ENCODE measurements around the gene NPC2. TPM values are rescaled to one million over a fixed set of nuclear protein-coding genes. Genes with fewer than 3 reads are reported as not detected.

The NPC2 gene
- total RNA-seq, 2 experiments from 2014 or later: 25.0 to 35.6 TPM

DNA sequence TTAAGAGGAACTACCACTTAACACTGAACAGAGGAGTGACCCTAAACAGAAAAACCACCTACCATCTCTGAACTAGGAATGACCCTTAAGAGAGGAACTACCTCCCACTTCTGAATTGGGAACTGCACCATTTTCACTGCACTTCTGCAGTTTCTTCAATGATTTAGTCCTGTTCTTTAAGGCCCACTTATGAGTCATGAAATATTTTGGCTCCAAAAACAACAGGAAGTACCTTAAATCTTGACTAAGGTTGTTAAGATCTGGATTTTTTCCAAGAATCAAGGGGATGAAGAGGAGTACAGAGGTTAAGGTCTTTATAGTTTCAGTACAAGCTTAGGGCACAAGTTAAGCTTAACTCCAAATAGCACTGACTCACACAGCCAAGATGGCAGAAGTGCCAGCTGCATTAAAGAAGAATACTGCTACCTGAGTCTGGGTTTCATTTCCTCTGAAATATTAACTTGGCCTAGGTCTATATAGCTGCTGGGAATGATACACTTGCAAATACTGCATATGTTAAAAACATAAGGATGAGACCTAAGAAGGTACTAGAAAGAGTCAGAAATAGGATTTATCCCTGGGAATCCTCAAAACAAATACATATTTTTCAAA is 4.2 kb downstream of the NPC2 start:
- H3K4me1 Mint-ChIP-seq: peaks cover 7% of the 10 kb centered on the region
- H3K27ac Mint-ChIP-seq: no peak overlapping the region
- no peak overlapping the region for H3K4me3 Mint-ChIP-seq
- peaks cover 2% of the 10 kb centered on the region for H3K36me3 Mint-ChIP-seq
- H3K9me3 Mint-ChIP-seq (ENCODE audit: low read depth): no peaks in the 10 kb centered on the region
- DNase-seq: no peak
- no peak for ATAC-seq
- H3K27me3 Mint-ChIP-seq: no peaks in the 10 kb centered on the region
- CTCF ChIA-PET: no interaction called here

DNA sequence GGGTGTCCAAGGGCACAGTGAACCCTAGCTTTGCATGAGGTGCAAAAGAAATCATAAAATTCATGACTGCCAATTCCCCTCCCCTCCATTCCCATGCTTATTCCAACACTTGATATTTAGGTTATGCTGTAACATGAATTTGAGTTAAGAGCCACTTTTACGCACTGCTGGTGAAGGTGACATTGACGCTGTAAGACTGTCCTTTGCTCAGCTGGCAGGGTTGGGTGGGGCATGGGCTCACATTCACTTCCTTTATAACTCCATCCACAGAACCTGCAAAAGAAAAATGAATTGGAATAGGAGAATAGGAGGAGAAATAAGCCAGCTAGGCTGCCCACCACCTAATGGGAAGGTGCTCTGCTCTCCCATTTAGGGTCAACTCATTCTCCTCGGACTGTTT is 6.9 kb downstream of the NPC2 start:
- CTCF ChIA-PET: no interaction called here
- no peaks in the 10 kb centered on the region for H3K27me3 Mint-ChIP-seq
- H3K4me3 Mint-ChIP-seq: no peak overlapping the region
- ATAC-seq (no peak), DNase-seq (no peak)
- peaks cover 7% of the 10 kb centered on the region for H3K4me1 Mint-ChIP-seq
- no peaks in the 10 kb centered on the region for H3K9me3 Mint-ChIP-seq (ENCODE audit: low read depth)
- no peak overlapping the region for H3K27ac Mint-ChIP-seq
- peaks cover 2% of the 10 kb centered on the region for H3K36me3 Mint-ChIP-seq

DNA sequence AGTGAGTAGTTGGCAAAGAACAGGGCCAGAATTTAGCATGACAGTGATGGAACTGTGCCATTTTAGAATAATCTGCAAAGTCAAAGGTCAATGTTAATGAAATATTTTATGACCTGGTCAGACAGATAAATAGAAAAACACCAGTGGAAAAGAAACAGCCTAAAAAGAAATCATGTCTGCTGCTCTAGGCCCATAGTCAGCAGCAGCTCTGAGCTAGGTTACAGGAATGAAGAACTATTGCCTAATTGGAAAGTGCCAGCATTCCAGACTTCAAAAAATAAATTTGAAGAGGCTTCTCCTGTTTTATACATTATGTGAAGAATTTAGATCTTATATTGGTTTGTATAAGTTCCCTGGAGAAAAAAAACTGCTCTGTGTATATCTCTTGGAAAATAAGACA is 9.8 kb downstream of the NPC2 start:
- ATAC-seq (no peak), DNase-seq (no peak)
- Mint-ChIP-seq H3K4me3 (no peak overlapping the region), H3K27ac (no peak overlapping the region), H3K36me3 (peaks cover 2% of the 10 kb centered on the region), H3K9me3 (ENCODE audit: low read depth) (no peaks in the 10 kb centered on the region), H3K27me3 (no peaks in the 10 kb centered on the region), H3K4me1 (no peaks in the 10 kb centered on the region)
- CTCF ChIA-PET: no interaction called here

DNA sequence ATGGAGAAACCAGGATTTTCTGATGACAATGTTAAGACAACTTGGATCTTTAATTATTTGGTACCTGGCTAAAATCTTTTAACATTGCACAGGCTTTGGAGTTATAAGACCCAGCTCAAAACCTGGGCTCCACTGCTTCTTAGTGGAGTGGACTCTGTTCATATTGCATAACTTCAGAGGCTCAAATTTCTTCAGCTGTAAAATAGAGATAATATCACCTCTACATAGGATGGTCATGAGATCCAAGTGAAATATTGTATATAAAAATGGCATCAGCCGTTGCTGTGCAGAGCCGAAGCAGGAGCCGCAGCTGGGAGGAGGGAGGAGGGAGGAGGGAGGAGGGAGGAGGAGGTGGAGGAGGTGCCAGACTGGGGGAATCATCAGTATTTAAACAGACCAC is 10.5 kb downstream of the NPC2 start:
- H3K4me3 Mint-ChIP-seq: no peak overlapping the region
- ATAC-seq: no peak
- peaks cover 2% of the 10 kb centered on the region for H3K36me3 Mint-ChIP-seq
- no peak overlapping the region for H3K27ac Mint-ChIP-seq
- H3K27me3 Mint-ChIP-seq: no peaks in the 10 kb centered on the region
- no peak for DNase-seq
- CTCF ChIA-PET: no interaction called here
- no peaks in the 10 kb centered on the region for H3K9me3 Mint-ChIP-seq (ENCODE audit: low read depth)
- no peaks in the 10 kb centered on the region for H3K4me1 Mint-ChIP-seq

- peaks cover 2% of the 10 kb centered on the region for H3K36me3 Mint-ChIP-seq
- no peak for DNase-seq
- ATAC-seq: no peak
- no peak overlapping the region for H3K27ac Mint-ChIP-seq
- CTCF ChIA-PET: no interaction called here
- no peaks in the 10 kb centered on the region for H3K9me3 Mint-ChIP-seq (ENCODE audit: low read depth)
- H3K4me1 Mint-ChIP-seq: no peaks in the 10 kb centered on the region
- H3K27me3 Mint-ChIP-seq: no peaks in the 10 kb centered on the region
- H3K4me3 Mint-ChIP-seq: no peak overlapping the region
Observed at GRCh38 chr14:74480046-74480445, 13.1 kb downstream of the NPC2 start.

DNA sequence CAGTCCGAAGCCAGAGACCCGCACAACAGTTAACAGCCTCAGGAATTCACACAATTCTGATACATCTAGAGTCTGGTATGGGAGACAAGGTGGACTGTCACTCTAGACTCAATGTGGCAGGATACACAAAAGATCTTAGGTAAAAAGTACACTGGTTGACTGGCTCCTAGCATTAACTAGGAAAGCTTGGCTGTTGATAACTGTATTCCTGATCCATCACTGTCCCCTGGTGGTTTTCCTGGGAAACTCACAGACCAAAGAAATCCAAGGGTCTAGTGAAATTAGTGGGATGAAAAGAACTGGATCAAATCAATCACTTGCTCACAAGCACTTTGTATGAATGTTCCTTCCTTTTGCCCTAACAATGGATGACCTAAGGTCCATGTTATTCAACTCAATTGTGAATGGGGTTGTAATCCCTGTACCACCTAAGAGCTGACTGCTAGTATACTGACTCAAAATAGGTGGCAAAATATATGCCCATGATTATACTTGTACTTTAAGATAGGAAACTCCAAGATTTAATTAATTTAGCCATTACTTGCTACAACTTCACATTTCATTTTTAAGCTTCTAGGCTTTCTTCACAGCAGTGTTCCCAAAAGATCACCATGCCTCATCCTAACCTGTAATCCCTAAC is 14.0 kb downstream of the NPC2 start:
- Mint-ChIP-seq H3K27ac (no peak overlapping the region), H3K27me3 (no peaks in the 10 kb centered on the region), H3K4me3 (no peak overlapping the region), H3K4me1 (no peaks in the 10 kb centered on the region), H3K9me3 (ENCODE audit: low read depth) (no peaks in the 10 kb centered on the region), H3K36me3 (no peaks in the 10 kb centered on the region)
- ATAC-seq: no peak
- CTCF ChIA-PET: interaction anchor here (0.9 to 1.3 kb wide), 3 partner anchors 14 to 121 kb away, joined by 3 to 4 read pairs (median 3); partner anchors contain the start of genes ISCA2 and NPC2
- no peak for DNase-seq

DNA sequence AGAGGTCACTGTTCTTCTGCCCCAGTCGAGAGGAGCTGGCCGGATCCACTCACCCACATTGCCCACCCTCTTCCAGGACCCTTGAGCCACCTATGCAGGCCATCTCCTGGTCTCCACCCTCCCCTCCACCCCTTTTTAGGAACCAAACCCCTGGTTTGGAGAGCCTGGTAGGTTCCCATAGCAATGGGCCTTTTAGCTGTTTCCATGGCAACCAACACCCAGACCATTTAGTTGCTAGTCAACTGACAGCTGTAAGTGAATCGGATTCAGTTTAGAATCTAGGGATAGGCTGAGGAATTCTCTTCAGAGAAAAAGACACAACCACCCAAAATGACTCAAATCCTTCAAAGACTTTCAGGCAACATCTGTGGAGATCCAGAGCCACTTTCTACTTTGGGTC is 16.5 kb downstream of the NPC2 start:
- CTCF ChIA-PET: interaction anchor here (1.4 kb wide), 1 partner anchor 76 kb away, joined by 3 read pairs; no protein-coding TSS in a partner anchor
- Mint-ChIP-seq H3K27me3 (no peaks in the 10 kb centered on the region), H3K4me3 (no peak overlapping the region), H3K36me3 (peaks cover 1% of the 10 kb centered on the region), H3K4me1 (no peaks in the 10 kb centered on the region), H3K9me3 (ENCODE audit: low read depth) (no peaks in the 10 kb centered on the region), H3K27ac (no peak overlapping the region)
- ATAC-seq (no peak), DNase-seq (no peak)

GRCh38 chr14:74476107-74476506 is 17.0 kb downstream of the NPC2 start:
- Mint-ChIP-seq H3K27ac (no peak overlapping the region), H3K9me3 (ENCODE audit: low read depth) (no peaks in the 10 kb centered on the region), H3K27me3 (no peaks in the 10 kb centered on the region), H3K36me3 (peaks cover 1% of the 10 kb centered on the region), H3K4me1 (no peaks in the 10 kb centered on the region), H3K4me3 (no peak overlapping the region)
- no peak for ATAC-seq
- CTCF ChIA-PET: interaction anchor here (1.0 to 1.4 kb wide), 2 partner anchors 14 to 75 kb away, joined by 3 read pairs; no protein-coding TSS in a partner anchor
- DNase-seq: no peak

DNA sequence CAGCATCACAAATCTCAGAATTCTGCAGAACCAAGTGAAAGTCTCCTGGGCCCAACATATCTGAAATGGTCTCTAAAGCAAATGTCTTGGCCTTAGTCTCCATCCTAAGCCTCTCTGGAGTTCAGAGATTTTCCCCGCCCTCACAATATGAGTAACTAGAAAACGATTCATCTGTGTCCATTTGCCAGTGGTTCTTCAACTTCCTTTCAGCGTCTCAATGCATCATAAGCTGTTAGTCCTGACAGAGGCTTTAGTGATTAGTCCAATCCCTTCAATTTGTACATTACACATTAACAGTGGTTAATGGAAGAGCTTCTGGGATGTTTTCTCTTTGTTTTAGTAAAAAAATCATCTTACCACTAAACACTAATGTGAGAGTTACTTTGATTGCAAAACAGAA is 17.4 kb downstream of the NPC2 start:
- Mint-ChIP-seq H3K4me1 (no peaks in the 10 kb centered on the region), H3K9me3 (ENCODE audit: low read depth) (no peaks in the 10 kb centered on the region), H3K4me3 (no peak overlapping the region), H3K27ac (no peak overlapping the region), H3K27me3 (no peaks in the 10 kb centered on the region), H3K36me3 (peaks cover 1% of the 10 kb centered on the region)
- DNase-seq (no peak), ATAC-seq (no peak)
- CTCF ChIA-PET: interaction anchor here (1.0 to 1.4 kb wide), 2 partner anchors 14 to 75 kb away, joined by 3 read pairs; no protein-coding TSS in a partner anchor

- H3K9me3 Mint-ChIP-seq (ENCODE audit: low read depth): no peaks in the 10 kb centered on the region
- no peak for ATAC-seq
- H3K4me3 Mint-ChIP-seq: no peak overlapping the region
- peaks cover 1% of the 10 kb centered on the region for H3K36me3 Mint-ChIP-seq
- no peaks in the 10 kb centered on the region for H3K27me3 Mint-ChIP-seq
- no peaks in the 10 kb centered on the region for H3K4me1 Mint-ChIP-seq
- CTCF ChIA-PET: no interaction called here
- H3K27ac Mint-ChIP-seq: no peak overlapping the region
- no peak for DNase-seq
Observed at GRCh38 chr14:74474376-74474775, 18.7 kb downstream of the NPC2 start.

GRCh38 chr14:74472601-74473000 is 20.5 kb downstream of the NPC2 start:
- Mint-ChIP-seq H3K27ac (no peak overlapping the region), H3K36me3 (peaks cover 1% of the 10 kb centered on the region), H3K27me3 (no peaks in the 10 kb centered on the region), H3K9me3 (ENCODE audit: low read depth) (no peaks in the 10 kb centered on the region), H3K4me1 (no peaks in the 10 kb centered on the region), H3K4me3 (no peak overlapping the region)
- ATAC-seq: no peak
- CTCF ChIA-PET: no interaction called here
- no peak for DNase-seq

GRCh38 chr14:74469548-74470518 is 23.3 kb downstream of the NPC2 start:
- CTCF ChIA-PET: no interaction called here
- ATAC-seq: no peak
- Mint-ChIP-seq H3K27ac (no peak overlapping the region), H3K36me3 (peaks cover 1% of the 10 kb centered on the region), H3K9me3 (ENCODE audit: low read depth) (no peaks in the 10 kb centered on the region), H3K4me1 (no peaks in the 10 kb centered on the region), H3K4me3 (no peak overlapping the region), H3K27me3 (no peaks in the 10 kb centered on the region)
- no peak for DNase-seq

DNA sequence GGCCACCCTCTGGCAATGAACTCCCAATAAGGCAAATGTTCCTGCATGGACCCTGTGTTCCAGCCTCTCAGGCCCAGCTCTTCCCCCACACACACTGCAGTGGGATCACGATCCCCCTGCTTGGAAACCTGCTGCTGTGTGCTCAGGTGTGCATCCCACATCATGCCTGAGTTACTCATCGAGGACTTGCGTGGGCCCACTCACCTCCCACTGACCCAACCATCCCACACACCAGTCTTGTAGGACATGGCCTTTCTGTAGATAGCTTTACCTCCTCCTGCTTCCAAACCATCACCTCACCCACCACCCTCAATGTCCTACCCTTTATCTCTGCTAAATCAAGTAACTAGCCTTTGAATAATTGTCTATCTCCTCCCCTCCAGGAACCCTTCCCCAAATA is 24.6 kb downstream of the NPC2 start:
- Mint-ChIP-seq H3K4me3 (no peak overlapping the region), H3K36me3 (peaks cover under 1% of the 10 kb centered on the region), H3K27me3 (no peaks in the 10 kb centered on the region), H3K4me1 (no peaks in the 10 kb centered on the region), H3K9me3 (ENCODE audit: low read depth) (no peaks in the 10 kb centered on the region), H3K27ac (no peak overlapping the region)
- CTCF ChIA-PET: no interaction called here
- no peak for DNase-seq
- ATAC-seq: no peak

All from activated CD8-positive, alpha-beta memory T cell treated with anti-CD3 and anti-CD28 coated beads, Interleukin-2, amount 10 ng/mL, durations not matched to agents 7 days and 5 days (primary cell).